Right renal pelvis (tissue), 4 donors: ENCODE data around the gene LYPD6. TPM values are rescaled to one million over a fixed set of nuclear protein-coding genes. Genes with fewer than 3 reads are reported as not detected.

Source experiments
- DNase-seq, 4 donors: peaks; one replicate each; pipeline ENCODE4 v3.0.0-alpha.2; 2013; ENCODE audit warnings: low read depth in 4 of 4, low spot score in 3 of 4, missing footprints in 1 of 4
- polyA plus RNA-seq, 4 donors: library from polyadenylated mRNA; unstranded; fragments of 120-200 nt; gene quantifications; one replicate each; pipeline ENCODE4 v1.2.1, GENCODE V29; 2013; ENCODE audit not compliant: insufficient read length in 4 of 4

Gene LYPD6
- polyA plus RNA-seq, 4 donors: 15.9 to 23.3 (median 20.8) TPM

DNA sequence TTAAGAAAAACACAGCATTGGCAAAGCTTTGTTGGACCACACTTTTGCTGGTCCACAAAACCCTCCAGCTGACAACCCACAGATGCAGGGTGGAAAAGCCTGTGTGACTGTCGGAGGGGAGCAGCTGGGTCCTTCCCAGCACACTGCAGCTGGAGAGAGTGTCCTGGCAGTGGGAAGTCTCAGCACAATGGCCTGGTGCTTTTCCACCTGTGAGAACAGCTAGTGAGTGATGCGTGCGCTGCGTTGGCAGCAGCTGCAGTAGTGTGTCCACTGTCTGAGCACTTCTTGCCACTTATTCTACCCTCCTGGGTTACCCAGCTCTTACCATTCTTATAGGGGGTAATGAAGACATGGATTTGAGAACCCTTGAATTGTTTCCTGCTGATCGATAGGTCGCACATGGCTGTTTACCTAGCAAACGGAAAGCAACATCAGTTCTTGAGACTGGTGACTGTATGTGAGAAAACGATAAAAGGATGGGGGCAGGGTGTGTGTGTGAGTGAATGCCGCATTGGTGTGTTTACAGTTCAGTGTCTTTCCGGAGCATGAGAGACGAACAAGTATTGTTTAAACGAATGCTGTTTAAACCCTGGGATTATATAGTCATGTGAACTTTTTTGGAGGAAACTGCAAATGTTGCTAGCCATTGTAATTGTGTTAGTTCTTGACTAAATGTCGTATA, 69.7 kb downstream of the LYPD6 start:
- no peak for DNase-seq

DNA sequence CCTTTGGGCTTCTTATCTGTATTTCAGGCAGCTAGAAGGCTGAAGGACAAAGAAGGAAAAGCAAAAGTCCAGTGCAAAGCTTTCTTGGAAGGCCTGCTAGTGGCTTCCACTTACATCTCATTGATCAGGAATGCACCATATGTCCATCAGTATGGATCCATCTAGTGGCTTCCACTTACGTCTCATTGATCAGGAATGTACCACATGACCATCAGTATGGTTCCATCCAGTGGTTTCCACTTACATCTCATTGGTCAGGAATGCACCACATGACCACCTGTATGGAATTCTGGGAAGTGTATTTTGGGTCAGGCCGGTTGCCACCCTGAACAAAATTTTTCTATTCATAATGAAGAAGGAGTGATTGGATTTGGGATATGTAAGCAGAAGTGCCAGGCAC, 70.6 kb downstream of the LYPD6 start:
- DNase-seq: no peak

DNA sequence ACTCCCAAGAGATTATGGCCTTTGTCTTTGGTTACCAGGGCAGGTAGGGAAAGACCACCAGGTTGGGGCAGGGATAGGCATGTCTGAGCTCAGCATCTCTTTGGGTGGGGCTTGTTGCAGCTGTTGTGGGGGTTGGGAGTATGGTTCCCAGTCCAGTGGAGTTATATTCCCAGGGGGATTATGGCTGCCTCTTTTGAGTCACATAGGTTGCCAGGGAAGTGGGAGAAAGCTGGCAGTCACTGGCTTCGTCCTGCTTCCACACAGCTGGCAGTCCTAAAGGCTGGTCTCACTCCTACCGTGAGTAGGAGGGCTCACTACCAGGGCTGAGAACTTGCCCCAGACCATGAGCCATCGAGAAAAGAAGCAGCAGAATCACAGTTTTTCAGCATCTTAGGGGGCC, 79.1 kb downstream of the LYPD6 start:
- DNase-seq: no peak

DNA sequence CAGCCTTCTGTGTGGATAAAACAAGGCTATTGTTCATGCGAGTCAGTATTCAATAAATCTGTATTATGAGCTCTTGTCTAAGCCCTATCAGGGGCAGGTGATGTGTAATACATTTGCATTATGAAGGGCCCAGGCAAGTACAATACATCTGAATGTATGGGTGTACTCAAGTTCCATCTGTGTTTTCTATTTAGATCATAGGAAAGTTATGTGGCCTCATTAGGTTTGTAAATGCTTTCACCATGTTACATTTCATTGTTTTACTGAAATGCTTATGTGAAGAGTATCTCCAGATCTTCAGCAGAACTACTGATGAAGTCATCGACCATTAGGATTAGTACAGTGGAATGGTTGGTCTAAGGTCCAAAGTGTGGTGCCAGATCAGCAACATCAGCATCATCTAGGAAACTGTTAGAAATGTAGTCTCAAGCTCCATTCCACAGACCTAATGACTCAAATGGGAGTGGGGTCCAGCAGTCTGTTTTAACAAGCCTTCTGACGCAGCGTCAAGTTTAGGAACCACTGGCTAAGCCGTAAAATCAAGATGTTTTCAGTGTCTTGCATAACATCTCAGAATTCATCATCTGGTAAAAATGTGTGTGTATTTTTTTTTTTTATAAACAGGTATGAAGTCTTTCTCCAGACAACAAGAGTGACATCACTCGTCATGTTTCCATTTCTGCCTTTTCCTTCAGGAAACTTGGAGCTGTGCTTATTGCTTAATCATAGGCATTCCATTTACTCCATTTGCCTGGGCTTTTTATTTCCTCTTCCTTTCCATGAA, 80.5 kb downstream of the LYPD6 start:
- DNase-seq: no peak

- DNase-seq: no peak
Measured at GRCh38 chr2:149413487-149413886, 83.1 kb downstream of the LYPD6 start.

- DNase-seq: no peak
Measured at GRCh38 chr2:149415086-149415485, 84.7 kb downstream of the LYPD6 start.

- no peak for DNase-seq
Measured at GRCh38 chr2:149418065-149418464, 87.7 kb downstream of the LYPD6 start.

DNA sequence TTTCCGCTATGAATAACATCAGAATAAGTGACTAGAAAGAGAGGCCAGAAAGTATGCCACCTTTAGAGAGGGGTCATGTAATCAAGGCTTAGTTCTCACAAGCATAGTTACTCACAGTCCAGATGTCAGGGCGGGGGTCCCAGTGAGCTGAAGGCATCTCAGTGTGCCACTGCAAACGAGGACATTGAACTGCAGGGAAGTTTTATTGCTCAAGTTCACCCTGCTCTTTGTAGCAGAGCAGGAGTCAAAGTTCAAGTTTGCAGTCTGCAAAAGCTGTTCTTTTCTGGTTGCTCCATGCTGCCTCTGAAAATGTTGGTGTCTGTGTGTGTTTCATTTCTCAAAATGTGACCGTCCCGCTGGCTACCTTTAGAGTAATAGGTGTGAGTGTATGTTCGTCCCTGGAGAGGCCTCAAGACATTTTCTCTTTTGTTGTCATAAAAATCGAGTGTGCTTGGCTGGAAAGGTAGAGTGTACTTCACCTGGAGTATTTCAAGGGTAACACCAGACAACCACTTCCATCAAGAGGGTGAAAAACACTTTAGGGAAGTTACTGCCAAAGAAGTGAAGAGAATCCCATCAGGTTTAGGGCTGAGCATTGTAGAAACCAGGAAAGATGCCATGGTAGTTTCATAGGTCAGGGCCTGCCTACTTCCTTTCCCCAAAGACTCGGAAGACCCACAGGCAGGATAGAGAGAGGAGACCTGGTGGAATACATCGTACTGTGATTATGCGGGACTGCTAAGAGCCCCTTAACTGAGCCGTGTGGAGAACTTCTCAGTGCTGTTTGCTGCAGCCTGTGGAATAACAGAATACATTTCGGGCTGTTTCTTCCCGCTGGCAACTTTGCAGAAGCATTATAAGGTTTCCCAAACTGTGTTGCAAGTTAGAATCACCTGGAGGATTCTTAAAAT, 89.9 kb downstream of the LYPD6 start:
- DNase-seq: no peak

- no peak for DNase-seq
Measured at GRCh38 chr2:149421791-149422190, 91.4 kb downstream of the LYPD6 start.

DNA sequence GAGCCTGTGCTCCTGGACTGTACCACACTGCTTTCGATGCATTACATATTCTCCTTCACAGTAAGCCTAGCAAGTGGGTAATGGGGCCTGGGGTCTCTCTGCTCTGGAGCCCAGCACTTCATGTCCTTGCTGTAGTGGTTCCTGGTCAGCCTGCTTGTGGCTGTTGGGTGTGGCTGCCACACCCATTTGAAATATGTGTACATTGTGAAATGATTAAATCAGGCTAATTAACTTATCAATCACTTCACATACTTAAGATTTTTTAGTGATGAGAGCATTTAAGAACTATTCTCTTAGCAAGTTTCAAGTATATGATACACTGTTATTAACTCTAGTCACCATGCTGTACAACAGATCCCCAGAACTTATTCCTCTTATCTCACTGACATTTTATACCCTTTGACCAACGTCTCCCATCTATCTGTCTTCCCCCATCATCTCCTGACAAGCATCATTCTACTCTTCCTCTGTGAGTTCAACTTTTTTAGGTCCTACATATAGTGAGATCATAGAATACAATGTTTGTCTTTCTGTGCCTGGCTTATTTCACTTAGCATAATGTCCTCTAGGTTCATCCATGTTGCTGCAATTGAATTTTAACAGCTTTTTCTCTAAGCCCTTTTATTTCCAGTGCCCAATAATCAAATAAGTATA, 92.1 kb downstream of the LYPD6 start:
- DNase-seq: no peak

- no peak for DNase-seq
Measured at GRCh38 chr2:149422991-149423338, 92.6 kb downstream of the LYPD6 start.

DNA sequence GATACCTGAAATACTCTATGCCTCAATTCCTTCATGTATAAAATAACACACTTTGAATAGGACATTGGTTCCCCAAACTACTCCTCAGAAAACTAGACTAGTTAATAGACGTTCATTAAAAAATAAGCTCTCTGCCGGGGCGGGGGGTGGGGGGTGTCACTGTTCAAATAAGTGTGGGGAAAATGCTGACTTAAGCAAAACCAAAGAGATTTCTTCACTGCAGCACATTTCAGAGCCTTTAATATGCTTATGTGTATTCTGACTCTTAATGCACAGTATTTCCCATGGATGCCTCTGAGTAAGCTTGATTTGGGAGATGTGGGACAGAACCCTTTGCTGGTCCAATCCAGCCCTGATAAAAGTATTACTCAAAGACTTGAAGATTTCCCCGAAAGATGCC, 93.2 kb downstream of the LYPD6 start:
- no peak for DNase-seq

DNA sequence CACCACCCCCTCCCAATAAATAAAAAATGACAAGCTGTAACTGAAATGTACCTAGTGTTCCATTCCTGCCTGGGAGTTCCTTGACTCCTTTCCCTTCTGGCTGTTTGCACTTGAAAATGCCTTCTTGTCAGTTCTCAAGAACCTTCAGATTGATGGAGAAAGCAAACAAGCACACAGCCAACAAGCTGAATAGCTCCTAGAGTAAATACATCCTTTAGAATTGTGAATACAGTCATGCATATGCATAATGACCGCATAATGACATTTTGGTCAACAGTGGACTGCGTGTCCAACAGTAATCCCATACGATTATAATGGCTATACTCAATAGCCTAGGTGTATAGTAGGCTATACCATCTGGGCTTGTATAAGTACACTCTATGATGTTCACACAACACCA, 97.0 kb downstream of the LYPD6 start:
- no peak for DNase-seq

DNA sequence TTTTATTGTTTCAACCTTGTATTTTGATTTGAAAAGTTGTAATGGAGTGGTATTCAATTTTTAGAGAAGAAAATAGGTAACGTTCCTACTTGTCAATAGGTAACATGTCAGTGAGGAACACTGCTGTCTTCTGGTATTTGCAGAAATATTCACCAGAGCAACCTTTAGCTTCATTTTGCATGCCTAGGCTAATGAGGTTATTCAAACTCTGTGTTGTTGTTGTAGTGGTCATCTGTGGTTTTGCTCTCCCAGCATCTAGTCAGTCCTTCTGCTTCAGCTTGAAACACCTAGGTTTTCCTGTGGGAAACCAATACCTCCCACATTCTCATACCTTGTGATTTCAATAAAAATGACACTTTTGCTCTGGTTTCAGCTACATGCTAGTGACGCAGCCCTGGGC, 98.4 kb downstream of the LYPD6 start:
- no peak for DNase-seq

DNA sequence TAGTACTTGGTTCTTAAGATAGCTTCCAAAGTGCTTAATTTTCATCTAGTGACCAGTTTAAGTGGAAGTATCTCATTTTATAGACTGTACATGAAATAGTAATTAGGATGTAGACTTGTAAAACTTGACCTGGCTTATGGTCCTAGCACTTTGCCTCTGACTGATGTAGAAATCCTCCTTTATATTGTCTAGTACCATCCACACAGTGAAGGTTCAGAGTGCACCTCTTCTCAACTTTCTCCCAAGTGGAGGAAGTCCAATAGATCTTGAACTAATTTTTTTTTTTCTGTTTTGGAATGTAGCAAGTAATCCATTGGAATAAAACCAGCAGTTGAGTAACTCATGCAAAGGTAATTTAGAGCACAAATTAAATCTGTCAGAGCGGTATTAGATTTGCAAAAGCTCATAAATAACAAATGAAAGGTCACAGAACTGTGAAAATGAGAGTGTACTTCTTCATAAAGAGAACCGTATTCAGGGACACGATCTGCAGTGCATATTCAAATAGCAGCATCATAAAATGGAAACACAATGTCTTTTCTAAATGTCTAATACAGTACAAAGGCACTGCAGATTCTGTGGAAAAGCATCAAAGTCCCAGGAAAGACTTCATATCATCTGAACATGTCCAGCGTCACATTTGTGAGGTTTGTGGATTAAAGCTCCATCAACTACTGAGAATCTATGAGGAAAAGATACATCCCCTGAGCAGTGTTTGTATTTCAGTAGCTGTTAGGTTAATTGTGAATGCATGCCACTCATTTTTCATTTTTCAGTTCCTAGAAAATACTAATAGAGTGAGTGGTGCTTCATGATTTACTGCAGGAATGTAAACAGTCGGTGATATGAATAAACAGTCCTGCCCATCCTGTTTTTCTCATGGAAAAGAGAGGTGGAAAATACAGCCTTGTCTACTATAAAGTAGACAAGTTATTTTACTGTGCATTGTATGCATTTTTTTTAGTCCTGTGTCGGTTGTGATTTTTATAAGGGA, 100.7 kb downstream of the LYPD6 start:
- DNase-seq: no peak

DNA sequence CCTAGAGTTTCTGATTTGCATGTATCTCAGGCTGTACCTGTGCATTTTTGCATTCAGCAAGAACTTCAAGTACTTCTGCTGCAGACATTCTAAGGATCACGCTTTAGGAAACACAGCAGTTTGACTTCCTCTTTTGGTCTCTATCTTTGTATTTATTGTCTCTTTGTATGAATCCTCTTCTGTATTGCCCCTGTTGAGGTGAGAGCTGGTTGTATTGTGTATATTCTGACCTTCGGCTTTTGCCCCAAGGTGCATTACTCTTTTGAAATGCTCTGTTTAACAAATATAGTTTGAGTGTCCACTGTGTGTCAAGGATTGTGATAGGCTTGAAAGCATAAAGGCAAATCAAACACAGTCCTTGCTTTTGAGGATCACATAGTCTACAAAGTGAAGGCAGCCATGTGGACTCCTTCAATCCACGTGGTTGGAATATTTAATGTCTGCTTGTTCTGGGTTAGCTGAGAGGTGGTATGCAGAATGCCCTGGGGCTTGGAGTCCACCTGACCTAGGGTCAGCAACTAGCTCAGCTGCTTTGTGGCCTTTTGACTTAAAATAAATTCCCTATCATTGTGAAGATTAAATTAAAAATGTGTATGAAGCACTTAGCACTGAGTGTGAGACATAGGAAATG, 108.1 kb downstream of the LYPD6 start:
- DNase-seq: no peak

DNA sequence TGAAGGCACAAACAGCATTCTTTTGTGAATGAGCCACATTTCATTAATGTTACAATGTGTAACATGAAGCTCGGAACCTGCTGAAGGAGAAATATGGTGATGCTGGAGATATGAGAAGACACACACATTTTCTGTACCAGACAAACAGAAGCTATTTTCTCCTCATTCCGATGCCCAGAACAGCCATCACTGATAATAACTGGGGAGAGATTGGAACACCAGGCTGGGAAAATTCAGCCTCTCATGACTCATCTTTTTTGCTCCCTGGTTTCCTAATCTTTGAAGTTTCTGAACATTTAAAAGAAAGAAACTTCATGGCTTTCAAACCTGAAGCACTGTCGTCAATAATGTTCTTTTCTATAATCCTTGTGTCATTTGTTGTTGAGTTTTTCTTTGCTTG, 110.9 kb downstream of the LYPD6 start:
- DNase-seq: no peak

DNA sequence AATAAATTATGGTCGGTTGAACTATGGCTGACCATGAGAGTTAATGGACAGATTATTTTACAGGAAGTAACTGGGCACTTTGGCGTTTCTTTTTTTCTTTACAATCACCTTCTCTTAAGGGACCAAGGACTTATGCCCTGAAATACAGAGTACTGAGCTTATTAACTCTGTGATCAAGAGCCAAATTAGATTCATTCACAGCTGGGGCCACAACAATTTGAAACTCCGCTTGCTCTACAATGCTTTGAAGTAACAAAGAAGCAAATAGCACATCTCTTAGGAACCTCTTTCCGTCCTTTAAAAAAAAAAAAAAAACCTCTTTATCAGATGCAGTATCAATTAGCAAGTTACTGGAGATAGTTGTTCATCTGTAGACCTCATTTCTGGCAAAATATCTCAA, 112.0 kb downstream of the LYPD6 start:
- no peak for DNase-seq

DNA sequence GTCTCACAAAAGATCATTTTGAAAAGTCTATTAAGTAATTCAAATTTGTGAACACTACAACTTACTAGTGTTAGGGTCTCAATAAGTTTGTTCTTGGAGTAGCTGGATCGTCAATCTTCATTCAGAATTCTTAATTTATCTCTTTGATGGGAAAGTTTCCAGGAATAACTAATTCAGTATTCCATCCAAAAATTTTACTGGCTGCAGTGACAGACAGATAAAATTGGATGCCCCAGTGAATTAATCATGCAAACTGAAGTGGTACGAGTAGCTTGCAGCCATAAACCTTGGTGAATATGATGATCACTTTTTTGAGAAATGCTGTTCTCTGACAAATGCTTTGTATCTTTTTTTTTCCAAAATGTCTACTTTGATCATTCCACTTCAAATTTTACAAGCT, 112.8 kb downstream of the LYPD6 start:
- no peak for DNase-seq
